H1 (cell line): ENCODE data around the gene PDZD4. TPM values are rescaled to one million over a fixed set of nuclear protein-coding genes. Genes with fewer than 3 reads are reported as not detected.

ENCODE experiments used
- CTCF ChIA-PET: fragments of 300-600 bp; sonication (Branson Sonifier 250); formaldehyde crosslinking; loops from one replicate; lab custom pipeline; 2021; ENCODE audit not compliant: partially characterized antibody; lab: Charles Lee
- POLR2A ChIA-PET: fragments of 300-600 bp; sonication (Branson Sonifier 250); formaldehyde crosslinking; loops from one replicate; lab custom pipeline; 2021; ENCODE audit warnings: inconsistent platforms; ENCODE audit not compliant: partially characterized antibody; lab: Charles Lee
- DNase-seq, 2 experiments: peaks; one replicate each; pipeline versions ENCODE4 v3.0.0 to v3.0.0-alpha.2; 2010 to 2022; ENCODE audit warnings: low spot score in 2 of 2, low read depth in 1 of 2, mixed read lengths in 1 of 2
- FAIRE-seq: peaks from 2 replicates; lab custom pipeline; 2011; peaks lifted over from hg19 to GRCh38; lab: Jason Lieb, UNC
- H2AFZ ChIP-seq: 2 replicates; pipeline ENCODE4 v1.8.1; 2012; ENCODE audit warnings: low read length, inconsistent platforms
- H2AK5ac ChIP-seq: 2 replicates; pipeline ENCODE4 v1.6.1; 2013; ENCODE audit warnings: low read depth, low read length
- H2BK120ac ChIP-seq: replicated peaks from 2 replicates; pipeline ENCODE3; 2013; ENCODE audit warnings: low read depth, low read length, inconsistent platforms
- H2BK12ac ChIP-seq: 2 replicates; pipeline ENCODE4 v1.6.1; 2013; ENCODE audit warnings: low read depth, low read length
- H2BK15ac ChIP-seq: 2 replicates; pipeline ENCODE4 v1.6.1; 2013; ENCODE audit warnings: low read length
- H2BK20ac ChIP-seq: 2 replicates; pipeline ENCODE4 v1.6.1; 2013; ENCODE audit warnings: low read length
- H2BK5ac ChIP-seq: 2 replicates; pipeline ENCODE4 v1.6.1; 2013; ENCODE audit warnings: low read depth, low read length
- H3K14ac ChIP-seq: 2 replicates; pipeline ENCODE4 v1.6.1; 2013; ENCODE audit warnings: inconsistent platforms; ENCODE audit not compliant: insufficient read length
- H3K18ac ChIP-seq: 2 replicates; pipeline ENCODE4 v1.6.1; 2013; ENCODE audit warnings: low read length; ENCODE audit errors: extremely low read depth
- H3K23ac ChIP-seq: 2 replicates; pipeline ENCODE4 v1.6.1; 2013; ENCODE audit warnings: inconsistent platforms; ENCODE audit not compliant: insufficient read length
- H3K23me2 ChIP-seq: 2 replicates; pipeline ENCODE4 v1.6.1; 2013; ENCODE audit warnings: low read depth, low read length
- H3K27ac ChIP-seq: 2 replicates; pipeline ENCODE4 v1.6.1; 2011; ENCODE audit warnings: low read depth, low read length, inconsistent platforms
- H3K27me3 ChIP-seq, 4 experiments: replicated peaks in 1 of 4; 1 replicate in 1 of 4; 2 replicates in 3 of 4; pipeline versions ENCODE4 v1.6.1 to v1.8.1; 2011 to 2013; ENCODE audit warnings: low read length in 3 of 4, mild to moderate bottlenecking in 3 of 4, inconsistent platforms in 2 of 4, mixed read lengths in 2 of 4, moderate library complexity in 1 of 4; ENCODE audit not compliant: control insufficient read depth in 3 of 4, insufficient read depth in 3 of 4; ENCODE audit errors: extremely low read depth in 1 of 4
- H3K36me3 ChIP-seq, 4 experiments: 2 replicates each; pipeline versions ENCODE4 v1.6.1 to v1.8.1; 2011 to 2013; ENCODE audit warnings: mild to moderate bottlenecking in 4 of 4, low read length in 3 of 4, moderate library complexity in 2 of 4, control low read depth in 1 of 4, inconsistent platforms in 1 of 4; ENCODE audit not compliant: insufficient read depth in 4 of 4, control insufficient read depth in 2 of 4
- H3K4ac ChIP-seq: replicated peaks from 2 replicates; pipeline ENCODE3; 2013; ENCODE audit warnings: low read length, low read depth, mixed read lengths, inconsistent platforms; ENCODE audit not compliant: insufficient read length
- H3K4me1 ChIP-seq, 4 experiments: replicated peaks in 1 of 4; 1 replicate in 1 of 4; 2 replicates in 3 of 4; pipeline versions ENCODE4 v1.6.1 to v1.8.1; 2011 to 2013; ENCODE audit warnings: low read length in 3 of 4, inconsistent platforms in 2 of 4, mixed read lengths in 1 of 4; ENCODE audit not compliant: insufficient read depth in 4 of 4, control insufficient read depth in 3 of 4
- H3K4me2 ChIP-seq, 2 experiments: 2 replicates each; pipeline versions ENCODE4 v1.6.1 to v1.8.1; 2011 to 2013; ENCODE audit warnings: low read depth in 2 of 2, low read length in 2 of 2, control low read depth in 1 of 2, inconsistent platforms in 1 of 2, mild to moderate bottlenecking in 1 of 2; ENCODE audit not compliant: insufficient read depth in 1 of 2
- H3K4me3 ChIP-seq, 4 experiments: fragments of 200-600, 300-600 bp in 1 of 4; sonication (generic), shearing (Covaris generic), sonication (Bioruptor Twin) in 1 of 4; 2 replicates each; pipeline versions ENCODE4 v1.5.1 to v1.8.1; 2011 to 2016; ENCODE audit warnings: low read length in 4 of 4, low read depth in 3 of 4, control low read depth in 2 of 4, inconsistent platforms in 2 of 4, mild to moderate bottlenecking in 2 of 4, mixed read lengths in 1 of 4, moderate library complexity in 1 of 4; ENCODE audit not compliant: insufficient read depth in 2 of 4; ENCODE audit errors: extremely low read depth in 1 of 4
- H3K56ac ChIP-seq: replicated peaks from 2 replicates; pipeline ENCODE3; 2013; ENCODE audit warnings: low read depth, mild to moderate bottlenecking, mixed read lengths, low read length, inconsistent platforms; ENCODE audit not compliant: insufficient read length
- H3K79me1 ChIP-seq: 2 replicates; pipeline ENCODE4 v1.6.1; 2013; ENCODE audit warnings: low read depth, low read length, control low read depth
- H3K79me2 ChIP-seq, 2 experiments: 2 replicates each; pipeline versions ENCODE4 v1.6.1 to v1.8.1; 2012 to 2013; ENCODE audit warnings: low read length in 2 of 2, mild to moderate bottlenecking in 2 of 2, inconsistent platforms in 1 of 2; ENCODE audit not compliant: insufficient read depth in 2 of 2, control insufficient read depth in 1 of 2
- H3K9ac ChIP-seq, 4 experiments: replicated peaks in 1 of 4; 1 replicate in 1 of 4; 2 replicates in 3 of 4; pipeline versions ENCODE4 v1.6.1 to v1.8.1; 2011 to 2013; ENCODE audit warnings: low read depth in 3 of 4, low read length in 3 of 4, control low read depth in 2 of 4, mild to moderate bottlenecking in 2 of 4, moderate library complexity in 2 of 4, inconsistent platforms in 1 of 4; ENCODE audit errors: extremely low read depth in 1 of 4
- H3K9me3 ChIP-seq, 2 experiments: 2 replicates each; pipeline versions ENCODE4 v1.6.1 to v1.8.1; 2012 to 2013; ENCODE audit warnings: mild to moderate bottlenecking in 2 of 2, moderate library complexity in 2 of 2, control low read depth in 1 of 2, inconsistent platforms in 1 of 2, low read depth in 1 of 2, low read length in 1 of 2, mixed read lengths in 1 of 2; ENCODE audit not compliant: insufficient read depth in 2 of 2
- H4K20me1 ChIP-seq, 2 experiments: replicated peaks in 1 of 2; 2 replicates each; pipeline versions ENCODE3 to v1.8.1; 2011 to 2013; ENCODE audit warnings: inconsistent platforms in 2 of 2, low read length in 2 of 2, mild to moderate bottlenecking in 1 of 2; ENCODE audit not compliant: insufficient read depth in 2 of 2, control insufficient read depth in 1 of 2
- H4K5ac ChIP-seq: 2 replicates; pipeline ENCODE4 v1.6.1; 2013; ENCODE audit warnings: low read length, low read depth, mixed read lengths, inconsistent platforms; ENCODE audit not compliant: insufficient read length
- H4K8ac ChIP-seq: 2 replicates; pipeline ENCODE4 v1.8.0; 2013; ENCODE audit warnings: mild to moderate bottlenecking, moderate library complexity, low read length, inconsistent platforms; ENCODE audit not compliant: insufficient read depth; ENCODE audit errors: extremely low read depth
- H4K91ac ChIP-seq: replicated peaks from 2 replicates; pipeline ENCODE3; 2013; ENCODE audit warnings: low read length, mixed read lengths, inconsistent platforms; ENCODE audit not compliant: insufficient read length
- ATF2 ChIP-seq: IDR thresholded peaks from 2 replicates; pipeline ENCODE4 v1.6.1; 2012; ENCODE audit warnings: low read length, inconsistent platforms
- BACH1 ChIP-seq: IDR thresholded peaks from 2 replicates; pipeline ENCODE4 v1.6.1; 2012; ENCODE audit warnings: low read length, improper control_type of control experiment
- CTCF ChIP-seq, 3 experiments: IDR thresholded peaks; 1 replicate in 2 of 3; 2 replicates in 1 of 3; pipeline versions ENCODE4 v1.5.1 to v1.6.1; 2011; ENCODE audit warnings: low read length in 3 of 3, mild to moderate bottlenecking in 3 of 3, inconsistent platforms in 2 of 3, low read depth in 1 of 3, moderate library complexity in 1 of 3; ENCODE audit not compliant: insufficient read depth in 1 of 3; ENCODE audit errors: control extremely low read depth in 1 of 3
- E2F6 ChIP-seq: IDR thresholded peaks from 2 replicates; pipeline ENCODE4 v1.6.1; 2012; ENCODE audit warnings: inconsistent platforms
- EP300 ChIP-seq, 2 experiments: IDR thresholded peaks; 1 replicate in 1 of 2; 2 replicates in 1 of 2; pipeline ENCODE4 v1.6.1; 2011 to 2012; ENCODE audit warnings: low read depth in 2 of 2, low read length in 2 of 2, mild to moderate bottlenecking in 2 of 2, borderline replicate concordance in 1 of 2, inconsistent platforms in 1 of 2, moderate library complexity in 1 of 2
- JUND ChIP-seq: IDR thresholded peaks from 2 replicates; pipeline ENCODE4 v1.6.1; 2011; ENCODE audit warnings: mild to moderate bottlenecking, improper control_type of control experiment, low read length
- POLR2AphosphoS5 ChIP-seq: IDR thresholded peaks from 2 replicates; pipeline ENCODE4 v1.6.1; 2011; ENCODE audit warnings: low read depth, low read length
- SAP30 ChIP-seq: fragments of 300-600 bp; sonication (generic); IDR thresholded peaks from 2 replicates; pipeline ENCODE4 v1.7.1; 2012; ENCODE audit warnings: low read length, moderate library complexity, mild to moderate bottlenecking, inconsistent platforms; ENCODE audit not compliant: insufficient read depth, insufficient replicate concordance
- SRF ChIP-seq: IDR thresholded peaks from 2 replicates; pipeline ENCODE4 v1.6.1; 2011; ENCODE audit warnings: mild to moderate bottlenecking, low read depth, low read length, moderate library complexity
- TAF1 ChIP-seq: IDR thresholded peaks from 2 replicates; pipeline ENCODE4 v1.6.1; 2011; ENCODE audit warnings: mild to moderate bottlenecking, low read depth, low read length
- WGBS, 2 experiments: shearing (Covaris generic) in 1 of 2; methylation state at CpG; one replicate each; pipeline versions ENCODE4 v1.1.6 to v1.1.7; 2013 to 2015; ENCODE audit warnings: low lambda C conversion rate in 2 of 2, mixed read lengths in 2 of 2, inconsistent platforms in 1 of 2, low coverage in 1 of 2, missing lambda C conversion rate in 1 of 2; ENCODE audit not compliant: insufficient replicate concordance in 2 of 2, insufficient coverage in 1 of 2, insufficient read length in 1 of 2; ENCODE audit errors: extremely low coverage in 1 of 2, missing lambda C conversion rate in 1 of 2; 5-methylcytosine and 5-hydroxymethylcytosine counted together
- polyA plus RNA-seq, 7 experiments: library from polyadenylated mRNA; depleted of rRNA in 3 of 7; stranded (reverse) in 5 of 7; unstranded in 2 of 7; fragments of >200 nt in 5 of 7; fragments of 200-250 nt in 2 of 7; gene quantifications; 1 replicate in 5 of 7; 2 replicates in 1 of 7; 4 replicates in 1 of 7; pipeline versions ENCODE4 v1.2.1 to v1.2.3, GENCODE V29; 2011 to 2013; ENCODE audit warnings: missing spikeins in 2 of 7, mixed read lengths in 2 of 7
- total RNA-seq: library from RNA; stranded (reverse); fragmentation: NEBNext Ultra II Directional; extraction: Animal tissue kit (Norgen Biotek cat#: 25700); gene quantifications from 2 replicates; pipeline ENCODE4 v1.2.1, GENCODE V29; 2021

PDZD4 gene
- total and polyA plus RNA-seq, 2 of the 8 experiments (the other 6 are each of a cell fraction or from before 2014, with no cell fraction given), result 45.8 to 169 TPM

GRCh38 chrX:153865321-153865580 is 34.9 kb upstream of the PDZD4 start:
- Histone ChIP-seq H2BK12ac (no peak overlapping the region), H2BK5ac (no peak overlapping the region), H3K23ac (no peak overlapping the region), H4K20me1 (no peaks in the 10 kb centered on the region), H3K4me2 (no peak overlapping the region), H2BK120ac (no peak overlapping the region), H4K8ac (no peak overlapping the region), H3K9ac (no peak overlapping the region), H3K4me3 (no peak overlapping the region), H2AK5ac (no peak overlapping the region), H2BK20ac (no peak overlapping the region), H3K14ac (no peak overlapping the region), H3K27me3 (no peaks in the 10 kb centered on the region), H3K9me3 (no peaks in the 10 kb centered on the region), H3K23me2 (no peaks in the 10 kb centered on the region), H3K56ac (no peak overlapping the region), H2BK15ac (no peak overlapping the region), H2AFZ (no peak overlapping the region), H3K4ac (no peak overlapping the region), H3K79me1 (no peaks in the 10 kb centered on the region), H4K5ac (no peak overlapping the region), H4K91ac (no peak overlapping the region), H3K36me3 (peaks cover 0 to 22% (median under 1%) of the 10 kb centered on the region in 4 experiments; a peak in 1 of 8 replicates), H3K18ac (no peak overlapping the region), H3K4me1 (peaks cover 0 to 16% (median 0%) of the 10 kb centered on the region in 4 experiments; a peak in 3 of 7 replicates), H3K27ac (no peak overlapping the region), H3K79me2 (no peaks in the 10 kb centered on the region)
- FAIRE-seq, result no peak
- no peak for DNase-seq
- CTCF ChIA-PET, result interaction anchor here (1.2 kb wide), 1 partner anchor 15 kb away, joined by 4 read pairs; no protein-coding TSS in a partner anchor
- POLR2A ChIA-PET, result no interaction called here
- 100% methylated on average over 3 of the region's 11 CpGs; no CpG with 5 or more reads in 1 of the 2 experiments for WGBS, 2 experiments
- no peak for TF ChIP-seq TAF1
- TF ChIP-seq ATF2, result no peak
- TF ChIP-seq JUND, result no peak
- TF ChIP-seq SAP30, result no peak
- TF ChIP-seq E2F6, result no peak
- TF ChIP-seq BACH1, result no peak
- TF ChIP-seq POLR2AphosphoS5, result no peak
- no peak for TF ChIP-seq EP300 (IDR thresholded peaks at IDR 0.05; ENCODE audit: borderline replicate concordance in 1 of 2, low read depth in 2 of 2, low read length in 2 of 2)
- no peak for TF ChIP-seq SRF
- TF ChIP-seq CTCF (IDR thresholded peaks at IDR 0.05; ENCODE audit: control extremely low read depth in 1 of 3, insufficient read depth in 1 of 3, low read depth in 1 of 3, low read length in 3 of 3), result no peak
